ENCODE measurements around the gene RAPGEF4. TPM values are rescaled to one million over a fixed set of nuclear protein-coding genes. Genes with fewer than 3 reads are reported as not detected.

RAPGEF4 gene
- total RNA-seq, result 12.8 TPM

DNA sequence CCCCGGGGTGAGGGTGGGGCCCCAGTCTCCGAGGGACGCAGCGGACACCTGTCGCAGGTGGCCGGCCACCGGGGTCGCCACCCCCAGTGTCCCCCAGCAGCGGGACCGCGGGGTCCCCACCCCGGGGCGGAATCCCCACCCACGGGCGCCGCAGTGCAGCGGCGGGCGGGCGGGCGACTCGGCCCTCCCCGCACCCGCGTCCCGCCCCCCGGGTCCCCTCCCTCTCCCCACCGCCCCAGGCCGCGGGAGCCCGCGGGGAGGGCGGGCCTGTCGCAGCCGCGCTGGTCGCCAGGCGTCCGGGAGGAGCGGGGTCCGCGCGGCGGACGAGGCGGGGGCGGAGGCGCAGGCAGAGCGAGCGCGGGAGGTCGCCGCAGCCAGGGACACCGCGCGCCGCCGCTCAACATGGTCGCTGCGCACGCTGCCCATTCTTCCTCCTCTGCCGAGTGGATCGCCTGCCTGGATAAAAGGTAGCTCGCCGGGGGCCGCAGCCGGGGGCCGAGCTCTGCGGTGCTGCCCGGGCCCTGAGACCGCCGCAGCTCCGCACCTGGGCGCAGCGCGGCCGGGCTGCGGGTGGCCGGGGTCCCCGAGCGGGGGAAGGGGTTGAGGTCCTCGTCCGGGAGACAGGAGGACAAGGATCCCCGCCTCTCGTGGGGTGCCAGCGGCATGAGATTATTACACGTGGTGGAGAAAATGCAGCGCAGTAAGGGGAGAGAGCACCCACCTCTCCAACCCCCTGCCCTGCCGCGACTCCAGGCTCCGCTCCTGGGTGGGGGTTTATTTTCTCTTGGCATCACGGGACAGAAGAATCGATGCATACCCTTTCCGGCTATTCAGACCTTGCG, at the start of gene RAPGEF4:
Gene RAPGEF4 (plus strand): TSS at position 264 of the 842 bp plus-strand sequence. CDS start 139 bp downstream, at position 403.
- DNase-seq (ENCODE audit: low spot score) (no peak), ATAC-seq (peak; percentile 84)

DNA sequence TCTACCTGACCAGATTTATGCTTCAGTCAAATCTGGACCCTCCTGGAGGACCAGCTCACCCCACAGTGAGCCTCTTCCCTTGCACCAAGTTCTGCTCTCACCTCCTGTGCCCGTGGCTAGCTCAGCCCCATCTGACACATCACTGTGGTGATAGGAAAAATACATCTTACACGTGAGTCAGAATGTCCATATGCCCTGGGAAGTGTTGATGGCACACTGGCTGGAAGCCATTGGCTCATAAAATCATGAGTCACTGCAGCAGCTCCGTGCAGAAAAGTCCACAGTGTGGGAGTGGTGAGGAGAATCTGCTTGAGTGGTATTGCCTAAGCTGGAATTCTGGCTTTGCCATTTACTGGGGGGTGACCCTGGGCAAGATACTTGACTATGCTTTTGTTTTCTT, 42.6 kb upstream of the RAPGEF4 start:
- ATAC-seq (peak; percentile 29), DNase-seq (ENCODE audit: low spot score) (no peak)

DNA sequence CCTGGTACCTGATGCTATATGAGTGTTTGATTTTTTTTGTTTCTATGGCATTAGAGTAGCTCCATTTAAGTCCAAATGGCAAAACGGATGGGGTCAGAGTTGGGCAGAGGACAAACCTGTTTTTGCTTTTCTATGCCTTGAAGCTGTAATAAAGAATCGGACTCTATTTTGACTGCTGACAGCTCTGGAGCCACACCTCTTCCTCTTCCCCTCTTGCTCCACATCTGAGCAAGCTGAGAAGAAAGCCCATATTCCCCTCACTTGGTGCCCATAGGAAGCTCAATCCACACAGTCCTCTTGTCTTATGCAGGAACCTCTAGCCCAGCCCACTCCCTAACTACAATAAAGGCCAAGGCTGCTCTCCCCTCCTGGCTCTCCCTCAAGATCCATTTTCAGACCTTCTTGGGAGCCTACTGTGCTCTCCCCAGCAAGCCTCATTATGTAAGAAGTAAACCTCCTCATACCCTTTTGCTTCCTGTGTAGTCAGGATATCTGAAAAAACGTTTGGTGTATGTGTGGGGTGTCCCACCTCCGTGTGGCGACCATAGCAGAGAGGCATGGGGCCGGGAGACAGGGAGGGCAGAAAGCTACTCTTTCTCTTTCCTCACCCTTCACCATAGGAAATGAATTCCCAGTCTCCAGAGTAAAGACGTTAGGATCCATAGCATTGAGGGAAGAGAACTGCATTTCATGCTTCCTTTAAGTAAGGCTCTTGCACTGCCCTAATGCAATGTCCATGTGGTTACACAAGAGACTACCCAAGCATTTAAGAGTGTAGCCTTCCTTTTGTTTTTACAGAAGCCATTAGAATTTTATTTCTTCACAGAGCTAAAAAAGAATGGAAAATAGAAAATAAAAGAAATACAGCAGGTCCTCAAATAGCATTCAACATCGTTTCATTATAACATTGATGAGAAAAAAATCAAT, 41.9 kb upstream of the RAPGEF4 start:
- DNase-seq (ENCODE audit: low spot score), result no peak

DNA sequence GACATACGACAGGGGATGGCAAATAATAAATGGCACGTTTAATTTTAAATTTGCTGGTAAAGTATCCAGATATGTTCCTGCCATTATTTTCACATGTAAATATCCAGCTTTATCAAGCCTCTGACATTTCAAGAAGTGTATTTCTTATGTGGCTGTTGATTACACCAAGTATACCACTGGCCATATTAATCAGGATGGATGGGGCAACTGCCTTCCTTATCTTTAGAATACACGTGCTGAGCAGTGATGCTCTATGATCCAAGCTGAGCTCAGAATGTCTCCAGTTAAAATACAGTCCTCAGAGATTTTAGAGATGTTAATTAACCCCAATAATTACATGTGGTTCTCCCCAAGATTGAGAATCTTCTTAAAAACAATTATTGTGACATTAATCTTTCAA, 38.3 kb upstream of the RAPGEF4 start:
- ATAC-seq (no peak), DNase-seq (ENCODE audit: low spot score) (no peak)

More for the DNA sequence above, 41.9 kb upstream of the RAPGEF4 start:
- ATAC-seq, result no peak

DNA sequence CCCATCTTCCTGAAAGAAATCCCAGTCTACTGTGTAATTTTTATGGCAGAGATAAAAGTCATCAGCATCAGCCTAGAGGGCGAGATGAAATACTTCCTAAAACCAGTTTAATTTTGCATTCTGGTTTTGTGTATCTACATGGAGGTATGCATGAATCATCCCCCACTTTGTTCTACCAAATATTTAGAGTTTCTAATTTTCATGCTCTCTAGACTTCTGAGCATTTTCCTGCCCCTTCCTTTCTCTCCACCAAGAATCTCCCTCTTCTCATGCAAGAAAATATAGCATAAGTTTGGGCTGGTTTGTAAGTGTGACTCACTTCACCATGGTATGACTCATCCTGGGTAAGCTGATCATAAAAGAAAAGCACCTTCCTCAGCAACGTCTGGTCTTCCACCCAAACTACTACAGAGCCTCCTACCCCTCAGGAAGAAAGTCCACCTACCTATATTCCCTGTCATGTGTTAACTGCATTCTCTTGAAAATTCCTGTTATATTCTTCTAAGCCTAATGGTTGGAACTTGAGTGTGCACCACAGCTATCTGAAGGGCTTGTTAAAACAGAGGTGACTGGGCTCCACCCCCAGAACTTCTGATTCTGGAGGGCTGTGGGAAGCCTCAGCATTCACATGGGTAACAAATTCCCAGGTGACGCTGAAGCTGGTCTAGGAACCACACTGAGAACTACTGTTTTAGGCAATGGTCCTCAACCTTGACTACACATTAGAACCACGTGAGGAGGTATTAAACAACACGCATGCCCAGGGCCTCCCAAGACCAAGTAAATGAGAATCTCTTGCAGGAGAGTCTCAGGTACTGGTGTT, 37.4 kb upstream of the RAPGEF4 start:
- DNase-seq (ENCODE audit: low spot score) (no peak), ATAC-seq (no peak)

DNA sequence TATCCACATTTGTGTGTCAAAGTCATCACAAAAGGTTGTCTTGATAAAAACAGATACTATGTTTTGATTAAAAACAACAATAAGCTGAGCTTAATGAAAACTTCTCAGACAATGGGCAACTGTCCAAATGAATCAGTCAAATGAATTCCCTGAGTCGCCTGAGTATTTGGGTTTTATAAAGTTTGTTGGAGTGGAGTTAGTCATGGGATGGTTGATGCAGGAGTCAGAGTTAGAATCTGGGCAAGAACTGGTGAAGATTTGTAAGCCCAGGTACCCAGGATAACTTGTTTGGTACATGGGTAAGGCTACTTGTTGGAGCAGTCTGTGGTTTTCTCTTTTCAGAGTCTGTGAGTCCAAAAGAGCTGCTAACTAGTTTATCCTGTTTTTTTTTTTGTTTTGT, 34.4 kb upstream of the RAPGEF4 start:
- no peak for ATAC-seq

DNA sequence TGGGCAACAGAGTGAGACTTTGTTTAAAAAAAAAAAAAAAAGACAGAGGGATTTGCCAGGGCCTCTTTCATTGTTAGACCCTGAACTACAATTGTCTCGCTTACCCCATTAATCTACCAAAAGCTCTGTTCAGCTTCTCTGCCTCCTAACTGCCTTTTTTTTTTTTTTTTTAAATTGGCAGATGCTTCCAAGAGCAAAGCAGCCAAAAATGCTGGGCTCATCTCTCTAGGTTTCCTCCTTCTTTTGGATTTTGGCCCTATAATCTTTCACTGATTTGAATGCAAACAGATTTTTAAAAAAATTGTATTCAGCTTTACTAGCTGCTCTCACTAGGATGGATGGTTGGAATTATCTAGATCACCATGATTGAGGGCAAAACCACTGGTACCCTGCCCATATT, 33.2 kb upstream of the RAPGEF4 start:
- ATAC-seq (no peak), DNase-seq (ENCODE audit: low spot score) (no peak)

More for the DNA sequence above, 34.4 kb upstream of the RAPGEF4 start:
- DNase-seq (ENCODE audit: low spot score), result no peak

DNA sequence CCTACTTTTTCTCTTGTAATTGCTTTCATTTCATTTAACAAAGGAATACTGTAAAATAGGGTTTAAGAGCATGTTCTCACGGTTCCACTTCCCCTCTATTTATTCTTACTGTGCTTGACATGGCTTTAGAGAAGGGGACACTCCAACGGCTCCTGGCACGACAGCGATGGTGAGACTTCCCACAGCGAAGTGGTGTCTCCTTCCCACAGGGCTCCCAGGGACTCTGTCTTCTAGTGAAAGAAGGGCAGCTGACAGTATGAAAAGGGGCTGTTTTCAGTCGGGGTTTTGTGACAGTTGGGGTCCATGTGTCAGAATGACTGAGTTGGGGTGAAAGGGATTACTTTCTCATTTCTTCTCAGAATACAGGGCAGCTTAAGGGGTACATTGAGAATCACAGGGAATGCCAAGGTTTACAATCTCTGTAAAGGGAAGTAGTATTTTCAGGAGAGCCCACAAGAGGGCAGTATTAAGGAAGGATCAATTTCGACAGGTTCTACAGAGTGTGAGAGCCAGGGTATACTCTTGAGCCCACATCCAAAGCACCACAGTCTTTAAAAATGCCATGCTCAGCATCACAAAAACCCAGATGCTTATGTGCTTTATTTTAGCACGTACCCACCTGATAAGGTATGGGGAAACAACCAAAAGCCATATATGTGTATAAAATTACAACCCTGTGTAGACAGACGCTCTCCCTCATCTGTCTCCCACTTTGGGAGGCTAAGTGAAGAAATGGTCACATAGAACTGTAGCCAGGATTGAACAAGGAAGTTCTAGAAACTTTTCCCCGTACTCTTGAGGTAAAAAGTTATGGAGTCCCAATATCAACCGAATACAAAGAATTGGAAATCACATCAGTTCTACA, 31.3 kb upstream of the RAPGEF4 start:
- peak; percentile 97 for ATAC-seq

DNA sequence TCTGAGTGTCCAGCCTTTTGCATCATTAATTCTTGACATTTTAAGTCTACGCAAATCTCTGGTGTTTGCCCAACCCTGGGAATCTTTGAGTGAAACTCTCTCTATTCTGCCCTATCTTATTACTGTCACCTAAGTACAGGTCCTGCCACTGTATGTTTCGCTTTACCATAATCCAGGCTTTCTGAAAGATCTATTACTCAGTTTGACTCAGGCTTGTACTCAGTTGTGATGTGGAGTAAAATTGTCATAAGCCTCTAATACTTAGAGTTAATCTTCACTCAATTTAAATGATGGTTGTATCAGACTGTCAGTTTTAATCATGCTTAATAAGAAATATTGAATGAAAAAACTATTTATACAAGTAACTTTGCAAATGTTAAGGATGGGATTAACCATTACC, 30.3 kb upstream of the RAPGEF4 start:
- no peak for DNase-seq (ENCODE audit: low spot score)
- ATAC-seq, result no peak

More for the DNA sequence above, 31.3 kb upstream of the RAPGEF4 start:
- no peak for DNase-seq (ENCODE audit: low spot score)

DNA sequence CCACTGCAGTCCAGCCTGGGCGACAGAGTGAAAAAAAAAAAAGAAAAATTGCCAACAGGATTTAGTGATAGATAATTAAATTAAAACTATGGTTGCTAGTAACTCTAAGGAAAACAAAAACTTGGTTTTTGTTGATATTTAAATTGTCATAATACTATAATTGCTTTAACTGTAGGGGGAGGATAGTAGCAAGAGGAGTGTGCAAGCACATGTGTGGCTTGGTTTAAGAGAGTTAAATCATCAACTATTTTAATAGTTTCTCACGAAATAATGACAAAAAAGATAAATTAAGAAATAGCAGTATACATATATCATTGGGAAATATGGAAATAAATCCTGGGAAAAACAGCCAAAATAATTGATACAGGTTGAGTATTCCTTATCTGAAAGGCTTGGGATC, 27.4 kb upstream of the RAPGEF4 start:
- ATAC-seq (no peak), DNase-seq (ENCODE audit: low spot score) (no peak)

DNA sequence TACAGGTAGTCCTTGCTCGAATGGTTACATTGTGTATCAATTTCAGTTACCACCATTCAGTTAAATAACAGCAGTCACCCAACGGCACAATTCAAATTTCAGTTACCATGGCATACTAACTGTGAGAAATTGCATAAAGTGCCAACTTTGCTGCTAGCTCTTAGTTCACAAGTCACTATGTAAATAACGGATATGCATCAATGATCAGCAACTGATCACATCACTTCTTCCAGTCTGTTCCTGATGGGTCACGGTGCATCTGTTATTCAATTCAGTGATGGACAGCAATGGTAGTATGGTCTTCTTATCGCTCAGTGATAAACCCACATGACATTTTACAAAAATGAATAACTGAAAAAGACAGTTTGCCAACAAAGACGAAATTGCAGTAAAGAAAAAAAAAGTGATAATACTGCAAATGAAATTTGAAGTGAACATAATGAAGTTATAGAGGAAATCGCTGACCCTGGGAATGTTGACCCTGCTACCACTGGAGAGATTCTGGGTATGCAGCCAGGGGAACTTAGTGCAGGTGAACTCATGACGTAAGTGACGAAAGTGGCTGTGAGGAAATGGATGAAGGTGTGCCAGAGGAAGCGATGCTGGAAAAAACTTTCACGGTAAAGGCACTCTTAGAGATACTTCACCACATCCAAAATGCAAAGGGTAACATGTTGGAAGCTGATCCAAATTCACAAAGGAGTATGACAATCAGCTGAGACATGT, 25.9 kb upstream of the RAPGEF4 start:
- ATAC-seq (peak; percentile 55), DNase-seq (ENCODE audit: low spot score) (no peak)

DNA sequence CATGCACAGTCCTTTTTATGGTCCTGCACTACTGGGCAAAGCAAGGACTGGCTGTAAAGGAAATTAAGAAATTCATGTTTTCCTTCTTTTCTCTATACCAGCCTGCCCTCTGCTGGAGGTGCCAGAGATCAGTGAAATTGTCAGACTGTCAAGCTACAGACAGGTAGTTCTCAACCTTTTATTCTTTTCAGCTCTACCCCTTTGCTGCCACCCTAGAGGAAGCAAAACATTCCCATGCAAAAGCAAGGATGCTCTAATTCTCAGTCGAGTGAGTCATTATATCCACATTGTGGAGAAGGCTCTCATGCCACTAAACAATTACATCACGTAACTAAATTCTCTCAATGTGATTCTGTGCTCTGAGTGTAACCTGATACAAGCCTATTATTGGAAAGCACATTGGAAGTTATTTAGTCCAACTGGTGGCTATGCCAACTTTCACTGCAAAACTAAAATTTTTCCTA, 25.0 kb upstream of the RAPGEF4 start:
- DNase-seq (ENCODE audit: low spot score) (no peak), ATAC-seq (peak; percentile 91)

DNA sequence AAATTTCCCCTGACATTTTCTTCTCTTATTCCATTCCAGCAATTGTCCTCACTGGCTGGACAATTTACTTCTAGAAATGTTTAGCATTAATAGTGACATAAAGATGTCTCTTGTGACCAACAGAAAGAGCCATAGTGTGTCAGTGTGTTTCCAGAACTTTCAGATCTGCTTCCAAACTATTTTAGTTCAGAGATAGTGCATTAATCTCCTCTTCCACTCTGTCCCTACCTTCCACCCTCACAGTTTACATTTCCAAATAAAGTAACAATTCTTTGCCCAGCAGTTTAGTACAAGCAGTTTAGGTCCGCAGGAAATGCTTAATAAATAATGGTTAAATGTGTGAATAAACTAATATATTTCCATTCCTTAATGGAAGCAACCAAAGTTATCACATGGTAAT, 24.5 kb upstream of the RAPGEF4 start:
- ATAC-seq (no peak), DNase-seq (ENCODE audit: low spot score) (no peak)

DNA sequence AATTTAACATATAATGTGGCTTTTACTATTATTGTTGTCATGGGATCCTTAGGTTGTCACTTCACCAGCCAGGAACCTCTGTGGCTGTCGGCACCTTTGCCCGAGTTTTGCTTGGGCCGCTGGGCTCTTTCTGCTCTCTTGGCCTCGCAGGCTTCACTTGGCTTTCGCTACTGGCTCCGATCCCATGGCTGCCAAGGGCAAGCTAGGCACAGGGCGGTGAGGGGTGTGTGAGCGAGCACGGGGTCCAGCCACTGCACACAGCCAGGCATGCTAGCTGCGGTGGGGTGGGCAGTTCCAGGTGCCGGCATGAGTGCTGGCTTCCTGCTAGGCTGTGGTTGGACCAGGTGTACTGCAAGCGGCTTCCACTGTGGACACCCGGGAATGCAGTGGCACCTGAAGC, 23.4 kb upstream of the RAPGEF4 start:
- peak; percentile 45 for ATAC-seq
- DNase-seq (ENCODE audit: low spot score), result no peak

DNA sequence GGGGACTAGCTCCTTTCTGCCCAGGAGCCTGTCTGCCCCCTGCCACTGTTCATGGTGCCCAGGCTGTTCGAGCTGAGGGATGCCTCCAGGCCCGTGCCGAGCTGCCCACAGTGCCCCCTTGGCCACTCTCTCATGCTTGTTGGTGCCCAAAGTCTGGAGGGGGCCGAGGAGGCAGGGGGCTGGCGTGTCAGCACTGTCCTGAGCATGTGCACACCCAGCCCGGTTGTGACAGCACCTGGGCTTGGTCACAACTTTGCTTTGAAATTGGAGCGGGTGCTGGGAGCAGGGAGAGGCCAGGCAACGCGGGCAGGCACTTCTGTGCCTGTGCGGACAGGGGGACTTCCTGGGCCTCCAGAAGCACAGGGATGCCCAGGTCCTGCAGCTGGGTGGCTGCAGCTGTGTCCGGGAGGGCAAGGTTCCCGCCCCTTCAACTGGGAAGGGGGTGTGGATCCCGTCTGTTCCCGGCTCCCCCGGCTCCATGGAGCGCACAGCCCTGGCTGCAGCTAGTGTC, 22.2 kb upstream of the RAPGEF4 start:
- no peak for DNase-seq (ENCODE audit: low spot score)
- no peak for ATAC-seq

DNA sequence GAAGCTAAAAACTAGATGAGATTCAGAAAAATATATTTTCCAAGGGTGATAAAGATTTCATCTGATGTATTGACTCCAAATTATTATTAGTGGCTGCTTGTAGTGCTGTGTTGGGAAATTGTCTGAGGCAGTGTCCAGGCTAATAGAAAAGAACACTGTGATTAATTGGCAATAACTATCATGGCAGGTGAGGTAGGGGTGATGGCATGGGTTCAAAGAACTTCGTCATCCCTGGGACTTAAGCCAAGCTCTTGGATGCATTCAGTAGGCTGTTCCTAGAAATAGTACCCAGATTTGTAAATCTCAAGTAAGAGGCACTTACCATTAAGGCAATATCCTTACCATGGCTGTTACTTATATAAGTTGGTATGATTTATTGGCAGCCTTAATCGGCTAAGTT, 13.2 kb upstream of the RAPGEF4 start:
- ATAC-seq (no peak), DNase-seq (ENCODE audit: low spot score) (no peak)

DNA sequence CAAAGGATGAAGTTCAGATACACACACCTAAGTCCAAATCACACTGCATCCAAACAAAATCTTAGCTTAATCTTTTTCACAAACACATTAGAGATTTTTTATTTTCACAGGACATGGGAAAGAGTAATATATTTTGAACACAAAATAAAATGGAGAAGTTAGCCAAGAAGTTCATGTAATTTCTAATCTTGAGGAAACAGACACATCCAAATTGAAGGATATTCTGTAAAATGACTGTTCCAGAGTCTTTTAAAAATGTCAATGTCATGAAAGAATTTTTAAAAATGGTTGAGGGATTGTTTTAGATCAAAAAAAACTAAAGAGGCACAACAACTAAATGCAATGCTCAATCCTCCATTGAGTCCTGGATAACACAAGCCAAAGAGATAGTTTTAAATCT, 12.4 kb upstream of the RAPGEF4 start:
- ATAC-seq, result no peak
- DNase-seq (ENCODE audit: low spot score), result no peak

DNA sequence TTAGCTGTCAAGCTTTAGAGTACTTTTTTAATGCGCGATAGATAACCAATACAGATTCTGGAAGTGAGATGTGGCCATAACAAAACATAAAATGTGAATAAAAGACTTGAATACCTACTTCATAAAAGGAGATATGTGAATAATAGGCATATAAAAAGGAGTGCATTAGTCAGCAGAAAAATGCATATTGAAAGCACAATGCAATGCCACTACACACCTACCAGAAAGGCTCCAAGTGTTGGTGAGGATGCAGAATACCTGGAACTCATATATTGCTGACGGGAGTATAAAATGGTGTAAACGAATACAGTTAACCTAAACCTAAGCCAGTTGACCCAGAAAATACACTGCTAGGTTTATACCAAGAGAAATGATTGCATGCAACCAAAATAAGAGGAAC, 10.9 kb upstream of the RAPGEF4 start:
- no peak for DNase-seq (ENCODE audit: low spot score)

DNA sequence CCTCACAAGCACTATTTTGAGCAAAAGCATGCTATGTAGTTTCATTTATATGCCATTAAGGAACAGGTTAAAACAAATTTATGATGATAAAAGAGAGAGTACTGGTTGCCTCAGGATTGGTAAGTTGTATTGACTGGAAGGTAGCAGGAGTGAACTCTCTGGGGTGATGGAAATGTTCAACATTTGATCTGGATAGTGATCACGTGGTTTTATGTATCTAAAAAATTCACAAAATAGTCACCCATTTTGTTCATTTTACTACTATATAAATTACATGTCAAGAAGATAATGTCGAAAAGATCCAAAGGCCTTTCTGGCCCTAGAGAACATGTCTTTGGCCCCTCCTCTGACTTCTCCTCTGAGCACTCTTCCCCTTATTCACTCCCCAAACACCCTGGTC, 10.4 kb upstream of the RAPGEF4 start:
- ATAC-seq (no peak), DNase-seq (ENCODE audit: low spot score) (no peak)

More for the DNA sequence above, 10.9 kb upstream of the RAPGEF4 start:
- ATAC-seq, result no peak

Measured in left lobe of liver (tissue), 2 donors.